CD4-positive, alpha-beta T cell treated with Interleukin-17A for 4 hours (primary cell): ENCODE data around the gene TRPC1.

Experiments used
- DNase-seq: peaks from one replicate; pipeline ENCODE4 v3.0.0-alpha.2; 2020; ENCODE audit warnings: mixed read lengths

The TRPC1 gene

DNA sequence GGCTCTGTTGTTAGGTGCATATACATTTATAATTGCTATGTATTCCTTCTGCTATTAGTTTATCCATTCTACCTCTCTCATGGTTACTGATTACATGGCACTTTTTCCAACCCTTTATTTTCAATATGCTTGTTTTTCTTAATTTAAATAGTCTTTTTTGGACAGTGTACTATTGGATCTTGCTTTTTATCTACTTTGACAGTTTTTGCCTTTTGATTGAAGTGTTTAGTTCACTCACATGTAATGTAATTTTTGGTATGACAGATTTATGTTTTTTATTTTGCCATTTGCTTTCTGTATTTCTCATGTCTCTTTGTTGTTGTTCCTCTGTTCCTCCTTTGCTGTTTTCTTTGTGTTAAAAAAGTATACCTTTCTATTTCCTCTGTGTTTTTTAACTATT is 44.5 kb downstream of the TRPC1 start:
- DNase-seq: no peak

DNA sequence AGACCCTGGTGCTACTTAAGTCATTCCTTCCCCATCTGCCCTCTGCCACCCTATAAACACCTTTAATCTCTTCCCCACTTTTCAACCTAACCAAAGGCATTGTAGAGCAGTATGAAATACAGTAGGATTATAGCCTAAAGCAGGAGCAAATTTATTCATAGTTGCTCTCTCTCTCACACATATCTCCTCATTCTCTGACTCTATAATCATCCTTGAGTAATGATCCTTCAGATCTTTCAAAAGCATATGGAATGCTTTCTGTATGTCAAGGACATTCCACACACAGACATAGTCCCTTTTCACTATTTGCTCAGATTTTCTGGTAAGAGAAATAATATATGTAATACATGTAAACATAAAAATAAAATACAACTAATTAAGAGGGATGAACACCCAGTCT is 54.1 kb downstream of the TRPC1 start:
- DNase-seq: no peak

DNA sequence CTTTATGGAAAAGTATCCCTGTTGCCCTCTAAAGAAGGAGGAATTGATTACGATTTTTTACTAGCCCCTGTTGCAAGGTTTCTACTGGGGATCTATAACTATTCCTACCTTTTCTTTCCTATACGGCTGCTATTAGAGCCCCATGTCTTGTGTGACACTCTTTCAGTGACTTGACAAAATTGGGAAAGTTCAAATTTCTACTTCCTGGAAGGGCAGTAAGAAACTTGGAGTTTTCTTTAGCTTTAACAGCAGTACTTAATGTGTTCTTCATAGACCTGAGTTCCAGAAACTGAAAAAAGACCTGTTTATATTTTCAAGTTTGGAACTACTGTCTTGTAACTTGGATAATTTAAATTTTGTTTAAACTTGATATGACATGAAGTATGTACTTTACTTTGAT is 54.7 kb downstream of the TRPC1 start:
- DNase-seq: no peak

DNA sequence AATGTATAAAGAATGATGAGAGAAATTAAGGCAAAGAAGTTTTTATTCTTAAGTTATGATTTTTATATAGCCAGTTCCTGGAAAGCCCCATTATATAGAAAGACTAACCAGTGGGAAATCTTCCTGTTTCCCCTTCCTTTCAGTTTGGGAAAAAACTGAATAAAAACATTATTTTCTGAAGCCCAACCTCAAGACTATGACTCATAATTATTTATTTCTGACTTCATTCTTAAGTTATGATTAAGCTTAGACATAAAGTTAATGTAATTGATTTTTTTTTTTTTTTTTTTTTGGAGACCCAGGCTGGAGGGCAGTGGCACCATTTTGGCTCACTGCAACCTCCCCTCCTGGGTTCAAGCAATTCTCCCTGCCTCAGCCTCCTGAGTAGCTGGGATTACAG is 55.8 kb downstream of the TRPC1 start:
- no peak for DNase-seq

DNA sequence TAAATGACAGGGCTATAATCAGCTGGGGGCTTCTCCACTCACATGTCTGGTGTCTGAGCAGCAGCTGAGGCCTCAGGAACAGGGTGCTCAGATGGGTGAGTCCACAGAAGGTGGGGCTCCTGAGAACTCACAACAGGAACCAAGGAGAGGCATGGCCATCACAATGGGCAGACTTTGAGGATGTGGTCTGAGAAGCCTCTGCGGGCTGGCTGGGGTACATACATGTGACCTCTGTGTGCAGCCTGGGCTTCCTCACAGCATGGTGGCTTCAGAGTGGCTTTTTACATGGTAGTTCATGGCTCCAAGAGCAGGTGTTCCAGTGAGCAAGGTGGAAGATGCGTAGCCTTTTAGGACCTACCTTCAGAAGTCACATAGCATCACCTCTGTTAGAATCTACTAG is 58.8 kb downstream of the TRPC1 start:
- DNase-seq: no peak

DNA sequence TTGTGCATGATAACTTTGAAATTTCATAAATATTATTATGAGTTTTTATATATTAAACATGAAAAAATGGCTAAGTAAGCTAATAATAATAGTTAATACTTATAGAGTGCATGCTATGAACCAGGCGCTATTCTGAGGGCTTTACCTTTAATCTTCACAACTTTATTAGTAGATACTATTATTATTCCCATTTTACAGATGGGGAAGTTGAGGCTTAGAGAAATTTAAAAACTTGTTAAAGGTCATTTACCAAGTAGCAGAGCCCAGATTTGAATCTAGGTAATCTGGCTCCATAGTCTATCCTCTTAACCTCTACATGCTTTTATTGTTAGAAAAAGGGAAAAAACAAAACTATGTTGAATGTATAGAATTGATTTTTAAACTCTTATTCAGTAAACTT is 60.4 kb downstream of the TRPC1 start:
- DNase-seq: no peak

DNA sequence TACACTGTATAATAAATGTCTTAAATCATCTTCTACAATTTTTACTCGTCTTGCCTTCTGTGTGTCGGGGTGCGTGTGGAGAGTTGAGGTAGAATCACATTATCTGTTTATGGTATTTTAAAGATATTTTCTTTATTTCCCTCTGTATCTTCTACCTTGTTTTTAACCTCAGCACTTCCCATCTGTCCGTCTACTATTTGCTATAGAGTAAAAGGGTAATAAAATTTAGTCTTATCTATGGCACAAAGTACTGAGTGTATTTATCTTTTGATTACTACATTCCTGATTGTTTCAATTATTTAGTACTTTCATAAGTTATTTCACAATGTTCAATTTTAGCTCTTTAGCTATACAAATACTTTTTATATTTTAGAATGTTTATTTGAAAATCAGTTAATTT is 62.2 kb downstream of the TRPC1 start:
- no peak for DNase-seq

DNA sequence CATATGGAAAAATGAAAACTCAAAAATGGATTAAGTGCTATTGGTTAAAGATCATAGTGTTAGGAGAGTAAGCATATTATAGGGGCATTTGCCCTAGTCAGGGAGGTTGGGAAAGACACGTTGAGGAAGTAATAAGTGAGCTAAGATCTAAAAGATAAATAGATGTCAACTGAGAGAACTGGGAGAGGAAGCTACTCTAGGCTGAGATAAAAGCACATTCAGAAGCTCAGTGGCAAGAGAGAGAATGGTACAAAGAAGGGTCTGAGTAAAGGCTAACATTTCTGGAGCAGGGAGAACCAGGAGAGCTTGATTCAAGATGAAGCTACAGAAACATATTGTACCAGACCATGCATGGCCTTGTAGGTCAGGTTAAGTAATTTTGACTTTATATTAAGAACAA is 63.9 kb downstream of the TRPC1 start:
- DNase-seq: no peak

DNA sequence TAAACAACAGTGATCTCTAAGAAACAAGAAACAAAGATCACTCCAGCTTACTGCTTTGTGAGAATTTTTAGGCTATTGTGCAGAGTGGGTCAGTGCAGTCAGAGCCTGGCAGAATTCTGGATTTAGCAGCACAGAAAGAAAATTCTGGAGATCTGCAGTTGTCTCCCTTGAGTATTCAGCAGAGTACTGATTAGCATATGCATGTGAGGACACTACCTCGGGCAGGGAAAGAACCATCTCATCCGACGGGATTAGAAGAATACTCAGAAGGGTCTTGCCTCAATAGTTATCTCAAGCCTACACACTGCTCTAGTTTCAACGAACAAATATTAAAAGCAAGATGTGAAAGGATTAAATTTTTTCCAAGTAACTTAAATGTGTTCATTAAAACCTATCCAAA is 70.7 kb downstream of the TRPC1 start:
- no peak for DNase-seq

DNA sequence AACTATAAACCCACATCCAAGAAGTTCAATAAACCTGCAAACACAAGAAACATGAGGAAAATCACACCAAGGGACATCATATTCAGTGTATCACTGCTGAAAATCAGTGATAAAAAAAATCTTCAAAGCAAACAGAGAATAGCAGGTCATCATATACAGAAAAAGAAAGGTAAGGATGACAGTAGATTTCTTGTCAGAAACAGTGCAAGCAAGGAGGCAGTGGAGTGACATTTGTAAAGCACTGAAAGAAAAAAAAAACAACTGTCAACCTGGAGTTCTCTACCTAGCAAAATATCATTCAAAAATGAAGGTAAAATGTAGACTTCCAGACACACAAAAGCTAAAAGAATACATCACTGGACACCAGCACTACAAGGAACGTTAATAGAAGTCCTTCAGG is 71.5 kb downstream of the TRPC1 start:
- DNase-seq: no peak

DNA sequence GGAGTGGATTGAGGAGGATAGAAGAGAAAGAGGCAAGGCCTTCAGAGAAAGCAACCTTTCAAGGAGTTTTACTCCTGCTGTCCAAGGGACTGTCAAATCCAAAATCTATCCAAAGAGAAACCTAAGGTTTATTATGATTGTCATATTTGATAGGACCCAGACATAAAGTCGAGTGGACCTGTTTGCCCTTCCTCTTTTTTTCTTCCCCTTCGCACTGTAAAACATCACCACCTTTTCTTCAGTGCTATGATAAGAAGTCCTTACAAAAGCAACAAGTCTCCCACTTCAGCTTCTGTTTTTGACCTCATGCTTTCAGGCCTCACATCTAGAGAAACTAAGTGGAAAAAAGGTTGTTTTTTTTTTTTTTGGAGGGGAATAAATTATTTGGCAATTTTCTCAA is 73.0 kb downstream of the TRPC1 start:
- DNase-seq: no peak

DNA sequence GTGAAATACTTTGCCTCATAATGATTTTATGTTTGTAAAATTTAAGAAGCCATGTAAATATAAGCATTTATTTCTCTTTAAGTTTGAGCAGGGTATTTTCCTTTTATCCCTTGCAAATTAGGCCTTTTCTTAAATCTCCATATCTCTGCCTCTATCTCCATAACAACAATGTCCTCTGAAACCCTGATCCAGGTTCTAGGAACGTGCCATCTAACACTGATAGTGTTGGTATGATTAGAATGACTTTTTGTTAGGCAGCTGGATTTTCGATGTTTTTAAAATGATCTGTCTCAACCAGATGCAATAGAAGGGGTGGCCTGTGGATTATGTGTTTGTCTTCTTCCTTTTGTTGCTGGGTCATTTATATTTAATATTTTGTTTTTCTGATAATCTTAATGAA is 77.9 kb downstream of the TRPC1 start:
- no peak for DNase-seq

DNA sequence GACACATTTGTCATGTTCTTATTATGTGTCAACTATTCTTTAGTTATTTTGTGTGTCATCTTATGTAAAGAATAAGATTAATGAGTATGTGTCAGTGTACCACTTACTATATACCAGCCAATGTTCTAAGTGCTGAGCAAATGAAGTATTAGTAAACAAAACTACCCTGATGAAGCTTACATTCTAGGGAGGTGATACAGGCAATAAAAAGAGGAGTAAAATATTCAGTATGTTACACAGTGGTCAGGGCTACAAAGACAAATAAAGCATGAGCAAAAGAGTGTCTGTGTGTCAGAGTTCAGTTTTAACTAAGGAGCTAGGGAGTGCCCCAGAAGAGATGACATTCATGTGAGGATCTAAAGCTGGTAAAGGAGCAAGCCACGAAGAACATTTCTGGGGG is 79.1 kb downstream of the TRPC1 start:
- no peak for DNase-seq

DNA sequence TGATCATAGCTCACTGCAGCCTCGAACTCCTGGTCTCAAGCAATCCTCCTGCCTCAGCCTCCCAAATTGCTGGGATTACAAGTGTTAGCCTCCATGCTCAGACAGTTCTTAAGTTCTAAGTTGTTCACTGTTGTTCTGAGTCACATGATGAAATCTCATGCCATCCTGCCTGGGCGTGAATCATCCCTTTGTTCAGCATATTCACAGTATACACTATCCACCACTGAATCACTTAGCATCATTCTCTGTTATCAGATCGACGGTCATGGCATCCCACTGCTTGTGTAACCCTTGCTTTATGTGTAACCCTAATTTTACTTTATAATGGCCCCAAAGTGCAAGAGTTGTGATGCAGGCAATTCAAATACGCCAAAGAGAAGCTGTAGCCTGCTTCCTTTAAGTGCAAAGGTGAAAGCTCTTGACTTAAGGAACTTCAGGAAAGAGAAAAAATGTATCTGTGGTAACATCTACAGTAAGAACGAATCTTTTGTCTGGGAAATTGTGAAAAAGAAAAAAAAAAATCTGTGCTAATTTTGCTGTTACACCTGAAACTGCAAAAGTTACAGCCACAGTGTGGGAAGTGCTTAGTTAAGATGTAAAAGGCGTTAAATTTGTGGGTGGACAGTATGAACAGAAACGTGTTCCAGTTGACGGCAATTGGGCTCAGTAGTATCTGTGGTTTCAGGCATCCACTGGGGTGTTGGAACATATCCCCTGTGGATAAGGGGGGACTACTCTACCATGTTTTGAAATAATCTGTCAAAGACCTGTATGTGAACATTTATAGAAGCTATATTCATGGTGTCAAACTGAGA is 84.5 kb downstream of the TRPC1 start:
- DNase-seq: no peak

DNA sequence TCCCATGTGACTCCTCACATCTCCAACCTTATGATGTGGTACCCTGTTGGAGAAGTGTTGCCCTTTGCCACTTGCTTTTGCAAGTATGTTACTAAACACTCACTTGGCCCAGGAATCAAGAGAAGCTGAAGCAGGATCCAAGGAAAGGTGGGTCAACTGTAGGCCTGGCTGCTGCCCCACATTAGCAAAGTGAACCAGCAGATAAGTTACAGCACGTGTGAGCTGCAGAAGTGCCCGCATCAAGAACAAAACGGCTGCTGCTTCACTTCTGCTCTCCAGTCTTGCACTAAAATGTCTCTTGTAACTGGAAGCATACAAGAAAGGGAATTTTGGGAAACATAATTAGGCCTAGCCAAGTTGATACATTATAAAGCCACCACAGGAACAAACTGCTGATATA is 85.4 kb downstream of the TRPC1 start:
- no peak for DNase-seq

DNA sequence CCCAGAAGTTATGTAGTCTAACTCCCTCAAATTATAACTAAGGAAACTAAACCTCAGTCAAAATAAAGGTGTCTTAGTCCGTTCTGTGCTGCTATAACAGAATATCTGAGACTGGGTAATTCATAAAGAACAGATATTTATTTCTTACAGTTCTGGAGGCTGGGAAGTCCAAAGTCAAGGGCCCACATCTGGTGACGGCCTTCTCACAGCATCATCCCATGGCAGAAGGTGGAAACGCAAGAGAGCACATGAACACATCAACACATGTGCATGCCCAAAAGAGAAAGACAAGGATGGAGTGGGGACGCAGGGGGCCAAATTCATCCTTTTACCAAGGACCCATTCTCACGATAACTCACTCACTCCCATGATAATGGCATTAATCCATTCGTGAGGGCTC is 92.0 kb downstream of the TRPC1 start:
- no peak for DNase-seq

DNA sequence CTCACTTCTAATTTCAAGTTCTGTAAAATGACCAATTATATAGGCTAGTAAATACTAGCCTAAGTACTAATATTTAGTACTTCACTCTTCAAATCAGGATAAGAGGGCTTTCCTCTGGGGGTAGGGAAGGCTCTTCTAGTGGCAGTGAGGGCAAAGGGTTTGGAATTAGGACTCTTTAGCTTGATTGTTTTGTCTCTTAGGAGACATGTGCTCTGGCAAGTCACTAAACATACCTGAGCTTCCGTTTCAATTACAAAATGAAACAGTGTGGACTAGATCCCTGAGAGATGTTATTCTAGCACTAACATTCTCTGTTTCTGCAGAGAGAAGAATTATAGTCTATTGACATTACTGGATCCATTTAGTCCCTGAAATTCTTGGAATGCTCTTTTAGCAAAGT is 93.5 kb downstream of the TRPC1 start:
- DNase-seq: no peak

DNA sequence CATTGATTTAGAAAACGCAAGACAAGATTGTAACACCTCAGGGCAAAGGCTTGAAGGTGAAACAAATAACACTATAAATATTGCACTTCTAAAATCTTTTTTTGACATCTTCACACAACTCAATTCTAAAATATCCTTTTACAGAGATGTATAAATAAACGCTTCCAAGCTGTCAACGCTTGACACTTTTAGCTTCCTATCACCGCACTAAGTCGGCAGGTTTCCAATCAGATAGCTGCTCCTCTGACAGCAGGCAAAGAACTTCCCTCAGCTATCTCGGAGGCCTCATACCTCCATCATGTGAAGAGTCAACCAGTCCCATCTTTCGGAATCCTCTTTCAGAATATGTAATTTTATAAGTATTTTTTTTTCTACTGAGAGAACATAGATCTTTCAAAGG is 94.1 kb downstream of the TRPC1 start:
- DNase-seq: no peak

DNA sequence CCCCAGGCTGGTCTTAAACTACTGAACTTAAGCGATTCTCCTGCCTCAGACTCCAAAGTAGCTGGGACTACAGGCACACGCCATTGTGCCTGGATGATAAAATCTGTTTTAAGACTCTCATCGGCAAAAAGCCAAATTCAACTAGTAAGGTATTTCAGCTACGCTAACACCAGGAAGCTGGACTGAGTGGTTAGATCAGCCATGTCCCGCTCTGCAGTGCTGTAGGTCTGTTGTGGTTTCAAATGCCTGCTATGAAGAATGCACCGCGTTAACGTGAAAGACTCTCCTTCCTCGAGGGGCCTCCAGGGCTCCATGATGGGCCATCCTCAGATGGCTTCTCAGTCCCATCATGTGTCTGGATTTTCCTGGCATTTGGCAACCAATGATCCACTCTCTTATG is 94.8 kb downstream of the TRPC1 start:
- DNase-seq: no peak

DNA sequence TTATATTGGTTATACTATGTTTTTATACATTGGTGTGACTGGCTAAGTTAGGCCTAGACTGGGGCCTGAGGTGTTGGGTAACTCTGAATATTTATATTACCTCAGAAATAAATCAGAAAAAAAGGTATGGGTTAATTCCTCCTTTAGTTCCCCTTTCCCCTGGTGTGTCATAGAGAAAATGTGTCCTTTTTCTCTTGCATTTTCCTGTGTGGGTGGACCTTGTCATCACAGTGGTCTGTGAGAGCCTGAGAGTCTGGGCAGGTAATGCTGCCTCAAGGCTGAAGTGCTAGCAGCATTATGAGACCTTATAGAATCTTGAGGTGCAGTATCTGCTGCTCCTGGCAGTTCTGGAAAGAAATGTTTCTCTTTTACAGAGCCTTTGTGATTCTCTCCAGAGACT is 95.3 kb downstream of the TRPC1 start:
- DNase-seq: no peak

DNA sequence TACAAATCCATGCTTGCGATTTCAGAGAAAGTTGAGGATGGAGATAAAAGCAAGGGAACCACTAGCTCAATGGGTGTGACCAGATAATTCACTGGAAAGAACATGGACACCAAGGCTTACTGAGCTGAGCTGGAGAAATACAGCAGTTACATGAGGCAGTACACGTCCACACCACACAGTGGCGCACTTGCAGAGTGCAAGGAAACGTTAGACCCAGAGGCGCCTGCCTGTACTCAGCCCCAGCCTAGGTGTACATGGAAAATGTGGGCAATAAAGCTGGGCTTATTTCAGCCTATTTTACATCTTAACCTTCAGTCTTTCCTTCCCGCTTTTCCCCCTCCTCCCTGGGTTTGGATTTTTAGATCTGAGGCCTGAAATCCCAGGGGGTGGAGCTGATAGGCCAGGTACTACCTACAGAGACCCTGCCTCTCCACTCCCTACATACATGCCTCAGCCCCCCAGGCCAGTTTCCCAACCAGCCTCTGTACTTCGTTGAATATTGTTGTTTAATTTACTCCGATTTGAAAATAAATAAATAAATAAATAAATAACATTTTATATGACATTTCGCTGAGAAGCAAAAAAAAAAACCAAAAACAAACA is 105.0 kb downstream of the TRPC1 start:
- peak; percentile 51 for DNase-seq

DNA sequence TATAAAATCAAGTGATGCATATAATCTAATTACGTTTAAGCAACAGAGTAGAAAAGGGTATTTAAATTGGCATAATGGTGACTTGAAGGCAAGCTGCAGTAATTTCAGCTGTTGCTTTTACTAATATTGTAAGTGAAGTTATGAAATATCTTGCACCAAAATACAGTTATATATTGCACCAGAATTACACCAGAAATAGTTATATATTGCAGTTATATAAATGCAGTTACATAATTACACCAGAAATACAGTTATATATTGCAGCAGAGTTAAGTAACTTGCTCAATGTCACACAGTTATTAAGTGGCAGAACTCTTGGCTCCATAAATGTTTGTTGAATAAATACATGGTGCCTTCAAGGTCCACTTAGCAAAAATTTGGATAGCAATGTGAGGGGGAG is 113.7 kb downstream of the TRPC1 start:
- DNase-seq: no peak

DNA sequence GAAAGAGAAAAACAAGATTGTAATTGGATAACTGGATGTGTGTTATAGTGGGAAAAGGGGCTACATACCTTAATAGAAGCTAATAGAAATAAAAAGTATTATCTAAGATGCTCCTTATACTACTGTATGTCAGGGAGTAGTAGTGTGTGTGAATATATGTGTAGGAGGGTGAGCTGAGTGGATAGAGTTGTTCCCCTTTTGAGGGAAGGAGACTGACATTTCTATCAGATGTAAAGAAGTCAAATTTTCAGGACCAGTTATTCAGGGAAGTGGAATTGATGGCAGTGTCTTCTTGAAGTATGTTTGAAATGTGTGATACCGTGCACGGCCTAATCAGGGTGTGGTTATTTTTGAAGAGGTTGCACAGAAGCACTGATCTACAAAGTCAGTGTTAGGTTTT is 116.0 kb downstream of the TRPC1 start:
- no peak for DNase-seq

DNA sequence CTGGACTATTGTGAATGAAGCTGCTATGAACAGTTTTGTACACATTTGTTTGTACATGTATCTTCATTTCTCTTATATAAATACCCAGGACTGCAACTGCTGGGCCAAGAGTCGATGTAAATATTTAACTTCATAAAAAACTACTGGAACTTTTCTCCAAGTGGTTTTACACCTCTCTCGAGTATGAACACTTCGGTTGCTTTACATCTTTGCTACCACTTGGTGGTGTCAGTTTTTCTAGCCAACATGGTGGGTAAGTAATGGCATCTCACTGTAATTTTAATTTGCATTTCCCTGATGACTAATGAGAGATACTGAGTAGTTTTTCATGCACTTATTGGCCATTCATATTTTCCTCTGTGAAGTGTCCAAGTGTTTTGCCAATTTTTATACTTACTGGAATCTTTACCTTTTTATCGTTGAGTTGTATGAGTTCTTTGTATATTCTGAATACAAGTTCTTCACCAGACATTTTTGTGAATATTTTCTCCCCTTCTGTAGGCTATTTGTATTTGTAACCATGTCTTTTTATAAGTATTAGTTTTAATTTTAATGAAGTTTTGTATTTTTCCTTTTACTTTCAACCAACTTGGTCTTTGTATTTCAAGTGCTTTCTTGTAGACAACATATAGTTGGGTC is 120.6 kb downstream of the TRPC1 start:
- DNase-seq: no peak
